ENCODE results near the gene ELMOD1.

ELMOD1 gene

DNA sequence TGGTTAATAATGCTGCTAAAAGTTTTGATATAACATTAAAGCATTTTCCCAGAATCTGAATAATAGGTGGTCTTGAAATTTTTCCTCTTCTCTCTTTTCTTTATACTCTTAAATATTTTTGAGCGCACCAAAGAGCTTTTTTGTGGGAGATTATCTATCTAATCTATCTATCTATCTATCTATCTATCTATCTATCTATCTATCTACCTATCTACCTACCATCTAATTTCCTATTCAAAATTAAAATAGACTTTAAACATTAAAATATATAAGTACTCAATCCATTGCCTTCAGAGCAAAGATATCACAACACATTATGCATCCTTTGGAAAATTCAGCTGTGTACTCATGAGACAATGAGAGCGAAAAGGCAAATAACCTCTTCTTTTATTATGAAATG is 55.8 kb downstream of the ELMOD1 start:
- no peak for DNase-seq (ENCODE audit: low spot score)

DNA sequence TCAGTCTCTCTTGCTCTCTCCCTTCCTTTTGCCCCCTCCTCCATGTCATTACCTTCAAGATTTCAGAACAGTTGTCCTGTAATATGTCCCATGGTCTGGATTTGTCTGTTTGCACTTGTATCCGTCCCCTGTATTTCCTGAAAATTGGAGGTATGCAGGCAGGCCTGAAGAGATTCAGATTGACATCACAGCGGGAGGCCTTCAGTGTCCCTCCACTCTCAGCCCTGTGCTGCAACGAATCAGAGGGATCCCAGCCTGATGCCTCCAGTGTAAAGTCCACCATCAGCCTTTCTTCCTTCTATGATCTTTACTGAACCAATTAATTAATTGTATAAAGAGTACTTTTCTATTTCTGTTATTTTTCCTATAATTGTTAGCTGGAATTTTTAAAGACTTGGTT is 57.3 kb downstream of the ELMOD1 start:
- DNase-seq (ENCODE audit: low spot score) = no peak

DNA sequence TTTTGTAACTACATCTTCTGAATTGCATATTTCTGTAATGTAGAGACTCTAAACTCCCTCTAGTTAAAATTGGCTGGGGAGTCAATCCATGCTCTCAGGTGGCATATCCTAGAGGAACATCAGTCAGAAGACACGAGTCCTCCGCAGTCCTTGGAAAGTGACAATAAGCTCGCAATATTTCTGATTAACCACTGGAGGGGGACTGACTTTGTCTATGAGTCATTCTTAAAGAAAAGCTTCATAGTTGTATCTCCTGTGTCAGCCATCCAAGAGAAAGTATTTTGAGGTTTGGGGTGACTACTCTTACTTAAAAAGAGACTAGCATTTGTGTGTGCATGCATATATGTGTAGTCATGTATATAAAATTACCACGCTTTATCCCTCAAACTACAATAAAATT is 60.7 kb downstream of the ELMOD1 start:
- DNase-seq (ENCODE audit: low spot score) = no peak

DNA sequence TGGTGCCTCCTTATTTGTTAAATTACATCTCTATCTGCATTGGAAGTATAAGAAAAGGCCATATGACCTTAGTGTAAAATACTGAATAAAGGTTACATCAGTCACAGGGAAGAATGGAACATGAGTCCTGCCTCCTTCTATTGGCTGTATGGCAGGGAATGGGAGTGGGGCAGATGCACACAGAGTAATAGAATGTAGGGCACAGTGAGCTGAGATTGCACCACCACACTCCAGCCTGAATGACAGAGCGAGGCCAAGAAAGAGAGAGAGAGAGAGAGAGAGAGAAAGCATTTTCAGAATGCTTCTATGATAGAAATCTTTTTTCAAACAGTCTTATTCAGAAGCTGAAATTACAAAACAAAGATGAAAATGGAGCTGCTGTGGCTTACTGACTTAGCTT is 62.1 kb downstream of the ELMOD1 start:
- DNase-seq (ENCODE audit: low spot score) = no peak

DNA sequence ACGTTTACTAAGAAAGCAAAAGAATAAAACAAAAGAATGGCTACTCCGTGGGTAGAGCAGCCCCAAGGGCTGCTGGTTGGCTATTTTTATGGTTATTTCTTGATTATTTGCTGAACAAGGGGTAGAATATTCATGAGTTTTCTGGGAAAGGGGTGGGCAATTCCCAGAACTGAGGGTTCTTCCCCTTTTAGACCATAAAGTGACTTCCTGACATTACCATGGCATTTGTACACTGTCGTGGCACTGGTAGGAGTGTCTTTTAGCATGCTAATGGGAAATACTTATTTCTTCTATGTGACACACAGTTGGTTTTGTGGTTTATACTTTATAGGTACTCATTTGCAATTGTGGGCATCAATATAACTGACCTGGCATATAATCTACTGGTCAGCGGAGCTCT is 64.7 kb downstream of the ELMOD1 start:
- no peak for DNase-seq (ENCODE audit: low spot score)

DNA sequence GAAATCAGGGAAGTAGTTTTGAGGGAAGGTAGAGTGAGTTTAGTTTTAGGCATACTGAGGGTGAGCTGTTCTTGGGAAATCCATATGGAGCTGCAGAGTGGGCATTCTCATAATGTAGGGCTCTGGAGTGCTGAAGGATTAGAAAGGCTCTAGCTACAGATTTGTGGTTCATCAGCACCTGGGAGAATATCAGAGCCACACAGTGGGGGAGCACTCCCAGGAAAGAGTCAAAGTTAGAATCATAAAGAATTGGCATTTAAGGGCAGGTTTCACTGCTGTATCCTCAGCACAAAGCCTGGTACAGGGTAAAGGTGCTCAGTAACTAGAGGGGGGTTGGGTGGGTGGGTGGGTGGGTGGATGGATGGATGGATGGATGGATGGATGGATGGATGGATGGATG is 68.4 kb downstream of the ELMOD1 start:
- no peak for DNase-seq (ENCODE audit: low spot score)

DNA sequence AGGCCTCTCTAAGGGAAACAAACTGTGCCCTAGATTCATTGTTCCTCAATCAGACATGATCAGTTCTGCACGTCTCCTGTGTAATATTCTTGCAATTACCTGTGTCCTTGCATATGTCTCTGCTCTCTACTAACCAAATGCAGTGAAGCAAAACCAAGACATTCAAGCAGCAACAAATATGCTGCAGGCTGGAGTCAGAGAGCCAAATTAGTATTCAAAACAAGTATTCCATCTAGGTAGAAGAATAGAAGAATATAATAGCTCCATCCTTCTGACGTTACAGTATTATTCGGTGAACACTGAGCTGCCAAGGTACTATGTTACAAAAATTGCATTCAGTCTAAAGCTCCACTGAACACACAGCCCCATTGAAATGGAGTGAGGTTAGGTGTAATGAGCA is 69.1 kb downstream of the ELMOD1 start:
- DNase-seq (ENCODE audit: low spot score) = no peak

DNA sequence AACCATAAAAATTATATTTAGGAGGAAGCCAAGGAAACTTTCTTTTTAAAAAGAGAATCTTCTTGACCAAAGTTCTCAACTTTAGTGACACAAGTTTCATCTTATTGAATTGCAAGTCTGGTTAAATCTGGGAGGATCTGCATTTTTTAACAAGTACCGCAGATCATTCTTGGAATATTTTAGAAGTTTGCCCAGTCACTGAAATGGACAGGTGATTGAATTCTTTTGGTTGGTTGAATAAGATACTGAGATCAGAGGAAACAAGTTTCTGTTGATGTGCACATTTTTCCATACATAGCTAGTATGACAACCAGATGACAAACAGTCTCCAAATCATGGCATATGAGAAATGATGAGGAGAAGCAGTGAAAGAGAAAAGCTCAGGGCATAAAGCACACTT is 70.7 kb downstream of the ELMOD1 start:
- DNase-seq (ENCODE audit: low spot score) = no peak

DNA sequence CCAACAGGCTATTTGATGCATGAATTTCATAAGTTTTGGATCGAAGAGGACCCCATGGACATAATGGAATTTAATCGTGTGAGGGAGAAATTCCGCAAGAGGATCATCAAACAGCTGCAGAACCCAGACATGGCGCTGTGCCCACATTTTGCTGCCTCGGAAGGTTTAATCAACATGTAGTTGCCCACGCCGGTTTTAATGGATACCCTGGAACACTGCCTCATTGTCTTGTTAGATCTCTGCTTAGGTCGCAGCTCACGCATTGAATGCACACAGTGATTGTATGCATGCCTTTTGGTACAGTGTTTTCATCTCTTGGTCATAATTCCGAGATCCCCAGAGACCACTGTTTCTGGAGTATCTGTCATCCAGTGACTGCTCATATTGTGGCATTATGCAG is 74.1 kb downstream of the ELMOD1 start:
- no peak for DNase-seq (ENCODE audit: low spot score)

DNA sequence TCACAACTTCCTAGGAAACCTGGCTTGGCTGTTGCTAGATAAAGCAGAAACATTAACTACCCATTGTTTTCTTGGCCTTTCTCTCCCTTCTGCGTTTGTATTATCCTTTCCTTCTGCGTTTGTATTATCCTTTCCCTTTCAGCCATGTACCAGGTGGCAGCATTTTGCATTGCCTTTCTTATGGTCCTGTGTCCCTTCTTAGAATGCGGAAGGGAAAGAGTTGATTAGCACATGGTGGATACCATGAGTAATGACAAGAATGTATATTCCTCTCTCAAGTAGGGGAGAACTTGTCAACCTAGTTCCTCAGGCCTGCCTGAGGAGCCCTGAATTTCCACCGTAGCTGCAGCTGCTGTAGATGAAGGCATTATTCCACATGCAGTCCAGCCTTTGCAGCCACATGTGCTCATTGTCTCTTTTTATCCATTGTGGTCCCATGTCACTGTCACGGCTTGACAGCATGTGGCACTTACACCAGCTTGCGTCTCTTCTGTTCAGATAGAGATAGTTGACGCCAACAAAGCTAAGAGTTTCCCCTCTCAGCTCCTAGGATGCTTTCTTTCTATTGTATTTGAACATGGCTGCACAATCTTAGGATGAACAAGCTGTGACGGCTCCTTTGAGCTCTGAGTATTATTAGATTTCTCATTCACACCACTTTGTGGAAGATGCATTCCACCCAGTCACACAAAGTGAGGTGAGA is 76.1 kb downstream of the ELMOD1 start:
- DNase-seq (ENCODE audit: low spot score) = no peak

DNA sequence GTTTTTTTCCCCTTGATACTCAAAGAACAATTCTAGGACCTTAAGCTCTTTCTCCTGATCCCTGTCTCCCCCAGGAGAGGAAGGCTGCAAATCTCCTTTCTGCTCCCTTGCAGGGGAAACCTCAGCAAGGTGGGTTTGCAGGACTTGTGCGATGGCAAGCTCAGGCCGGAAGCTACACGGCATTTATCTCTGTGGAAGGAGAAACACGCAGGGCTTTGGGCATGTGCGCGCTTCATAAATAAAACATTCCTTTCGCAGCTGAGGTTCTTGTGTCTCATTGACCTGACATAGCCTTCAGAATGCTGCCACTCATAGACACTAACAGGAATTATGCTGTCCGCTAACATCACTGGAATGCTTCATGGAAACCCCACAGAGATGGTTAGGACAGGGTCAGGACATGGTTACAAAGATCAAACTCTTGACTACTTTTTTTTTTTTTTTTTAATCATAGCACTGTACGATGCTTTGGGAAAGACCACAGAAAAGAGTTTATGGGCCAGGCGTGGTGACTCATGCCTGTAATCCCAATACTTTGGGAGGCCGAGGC is 78.3 kb downstream of the ELMOD1 start:
- no peak for DNase-seq (ENCODE audit: low spot score)

DNA sequence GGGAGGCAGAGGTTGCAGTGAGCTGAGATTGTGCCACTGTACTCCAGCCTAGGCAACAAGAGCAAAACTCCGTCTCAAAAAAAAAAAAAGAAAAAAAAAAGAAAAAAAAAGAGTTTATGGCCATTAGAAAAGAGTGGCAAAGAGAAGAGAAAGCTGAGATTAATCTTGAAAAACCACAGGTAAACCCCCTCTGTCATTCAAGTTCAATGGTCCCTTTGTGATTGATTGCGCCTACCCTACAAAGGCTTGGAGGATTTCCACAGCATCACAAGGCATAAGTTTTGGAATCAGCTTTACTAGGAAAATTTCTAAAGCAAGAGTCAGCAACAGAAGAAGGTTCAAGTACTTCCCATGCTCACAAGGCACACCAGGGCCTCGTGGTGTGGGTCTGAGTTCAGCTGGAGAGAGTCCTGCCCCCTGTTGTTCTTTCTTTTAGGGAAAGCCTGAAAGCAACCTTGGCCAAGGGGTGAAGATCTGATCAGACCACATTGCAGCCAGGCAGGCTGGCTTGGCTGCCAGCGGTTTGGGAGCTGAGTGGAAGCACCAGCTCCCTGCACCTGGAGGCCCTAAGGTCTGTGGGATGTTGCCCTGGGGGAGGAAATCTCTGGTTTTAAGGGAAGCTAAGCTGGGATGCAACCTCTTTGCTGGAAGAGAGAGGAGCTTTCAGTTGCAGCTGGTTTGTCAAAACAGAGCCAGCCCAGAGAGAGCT is 79.1 kb downstream of the ELMOD1 start:
- DNase-seq (ENCODE audit: low spot score) = no peak

DNA sequence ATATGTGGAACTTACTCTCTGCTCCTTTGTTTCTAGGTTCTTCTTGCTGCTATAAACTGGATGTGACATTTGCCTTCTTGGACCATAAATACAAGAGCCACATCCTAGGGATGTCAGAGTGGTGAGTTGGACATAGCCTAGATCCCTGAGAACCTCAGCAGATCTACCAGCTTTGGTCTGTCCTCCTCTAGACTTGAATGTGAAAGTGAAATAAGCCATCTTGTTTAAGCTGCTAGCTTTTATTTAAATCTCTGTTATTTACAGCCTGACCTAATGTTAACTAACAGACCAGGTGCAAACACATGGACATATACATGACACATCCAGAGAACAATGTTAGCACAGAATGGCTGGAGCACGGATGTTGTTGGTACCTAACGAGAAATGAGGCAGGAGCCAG is 85.0 kb downstream of the ELMOD1 start:
- no peak for DNase-seq (ENCODE audit: low spot score)

DNA sequence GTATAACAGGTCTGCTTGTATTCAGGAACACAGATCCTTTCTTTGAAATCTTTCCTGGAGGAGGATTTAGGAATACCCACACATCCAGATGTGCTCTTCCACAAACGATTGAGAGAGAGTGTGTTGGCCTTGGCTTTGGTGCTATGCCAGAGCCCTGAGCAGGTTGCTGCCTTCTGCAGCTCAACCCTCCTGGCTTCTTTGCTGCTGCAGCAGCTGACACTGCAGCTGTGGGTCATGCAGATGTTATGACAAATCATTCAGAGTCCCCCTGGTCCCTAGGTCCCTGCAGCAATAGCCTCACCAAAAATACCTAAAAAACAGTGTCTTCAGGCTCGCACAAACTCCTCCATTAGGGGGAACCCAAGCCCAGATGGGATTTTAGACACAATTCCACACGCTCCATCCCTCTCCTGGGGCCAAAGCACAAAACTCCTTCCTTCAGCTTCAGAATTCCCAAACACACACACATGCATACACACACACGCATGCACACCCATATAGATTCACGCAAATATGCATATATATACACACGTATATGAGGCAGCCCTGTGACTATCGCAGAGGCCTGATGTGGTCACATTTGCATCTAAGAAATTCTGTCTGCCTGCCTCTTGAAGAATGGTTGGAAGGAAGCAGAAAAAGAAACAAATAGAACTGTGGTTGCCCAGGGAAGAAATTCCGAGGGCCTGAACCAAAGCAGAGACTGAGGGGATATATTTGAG is 85.5 kb downstream of the ELMOD1 start:
- no peak for DNase-seq (ENCODE audit: low spot score)

DNA sequence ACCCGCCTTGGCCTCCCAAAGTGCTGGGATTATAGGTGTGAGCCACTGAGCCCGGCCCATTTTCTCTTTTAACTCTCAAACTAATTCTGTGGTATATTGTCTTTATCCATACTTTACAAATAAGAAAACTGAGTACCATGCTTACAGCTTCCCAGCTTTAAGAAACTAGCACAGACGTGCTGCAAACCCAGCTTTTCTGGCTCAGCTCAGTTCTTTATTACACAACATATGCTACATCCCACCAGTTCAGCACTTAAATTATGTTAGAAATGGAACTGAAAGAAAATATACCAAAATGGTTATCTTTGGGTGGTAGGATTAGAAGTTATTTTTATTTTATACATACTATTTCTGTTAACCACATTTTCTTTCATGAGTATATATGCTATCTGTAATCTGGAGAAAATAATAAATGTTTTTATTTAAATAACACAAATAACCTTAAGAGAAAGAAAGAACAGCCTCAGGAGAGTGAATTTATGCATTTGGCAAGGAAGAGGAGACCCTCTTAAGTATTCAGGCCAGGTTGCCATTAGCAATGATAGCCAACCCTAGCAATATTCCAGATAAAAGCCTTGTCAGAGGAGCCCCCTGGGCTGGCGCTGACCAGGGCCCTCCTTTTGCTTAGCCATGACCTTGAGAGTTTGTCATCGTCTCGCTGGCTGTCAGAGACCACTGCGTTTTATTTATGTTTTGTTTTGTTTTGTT is 87.1 kb downstream of the ELMOD1 start:
- no peak for DNase-seq (ENCODE audit: low spot score)

DNA sequence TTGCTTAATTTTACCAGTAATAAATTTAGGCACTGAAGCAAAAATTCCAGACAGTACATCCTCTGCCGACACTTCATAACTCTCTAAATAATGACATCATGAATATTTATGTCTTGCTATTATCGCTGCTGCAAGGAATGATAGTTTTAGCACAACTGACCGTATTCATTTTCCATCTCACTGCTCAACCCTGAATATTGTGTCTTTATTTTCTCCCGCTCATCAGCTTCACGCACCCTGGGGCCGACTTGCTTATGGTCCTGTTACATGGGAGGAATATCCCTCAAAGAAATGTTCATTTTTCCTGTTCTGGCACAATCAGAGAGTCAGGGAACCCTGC is 87.7 kb downstream of the ELMOD1 start:
- DNase-seq (ENCODE audit: low spot score) = no peak

DNA sequence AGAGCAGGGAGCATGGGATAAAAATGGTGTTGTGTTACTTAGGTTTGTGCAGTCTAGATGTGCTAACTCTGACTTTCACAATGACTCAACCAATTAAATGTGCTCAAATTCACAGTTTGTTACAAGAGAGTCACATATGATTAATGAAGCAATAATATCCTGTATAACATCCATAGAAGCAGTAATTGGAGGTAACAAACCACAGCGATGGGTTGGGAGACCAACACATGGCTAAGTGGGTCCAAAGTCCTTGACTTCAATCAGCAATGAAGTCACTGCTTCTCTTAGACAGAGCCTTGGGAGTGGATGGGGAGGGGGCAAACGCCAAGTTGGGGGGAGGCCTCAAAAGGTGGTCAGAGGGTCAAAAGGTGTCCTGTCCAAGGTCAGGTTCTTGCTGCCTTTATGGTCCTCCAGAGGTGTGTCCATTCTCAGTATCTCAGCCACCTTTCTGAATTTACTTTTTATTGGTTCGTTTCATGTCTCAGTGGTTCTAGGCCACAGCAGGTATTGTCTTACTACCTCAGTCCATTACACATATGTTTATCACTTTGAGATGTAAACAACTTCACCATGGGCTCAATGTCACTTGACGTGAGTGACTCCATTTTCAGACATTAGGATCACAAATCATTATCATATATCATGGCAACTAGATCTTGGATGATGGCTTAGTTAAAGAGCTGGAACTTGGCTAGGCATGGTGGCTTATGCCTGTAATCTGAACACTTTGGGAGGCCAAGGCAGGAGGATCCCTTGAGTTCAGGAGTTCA is 88.5 kb downstream of the ELMOD1 start:
- no peak for DNase-seq (ENCODE audit: low spot score)

DNA sequence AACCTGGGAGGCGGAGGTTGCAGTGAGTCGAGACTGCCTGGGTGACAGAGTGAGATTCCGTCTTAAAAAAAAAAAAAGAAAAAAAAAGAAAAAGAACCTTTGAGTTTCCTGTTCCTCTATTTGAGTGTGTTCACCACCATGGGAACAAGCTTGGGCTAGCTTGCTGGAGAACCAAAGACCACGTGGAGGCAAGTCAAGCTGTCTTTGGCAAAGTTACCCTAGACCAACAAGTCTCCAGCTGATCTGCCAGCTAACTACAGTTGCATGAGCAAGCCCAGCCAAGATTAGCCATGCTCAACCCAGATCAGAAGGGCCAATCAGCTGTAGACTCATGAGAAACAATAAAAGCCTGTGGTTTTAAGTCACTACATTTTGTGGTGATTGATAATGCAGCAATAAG is 91.2 kb downstream of the ELMOD1 start:
- no peak for DNase-seq (ENCODE audit: low spot score)

DNA sequence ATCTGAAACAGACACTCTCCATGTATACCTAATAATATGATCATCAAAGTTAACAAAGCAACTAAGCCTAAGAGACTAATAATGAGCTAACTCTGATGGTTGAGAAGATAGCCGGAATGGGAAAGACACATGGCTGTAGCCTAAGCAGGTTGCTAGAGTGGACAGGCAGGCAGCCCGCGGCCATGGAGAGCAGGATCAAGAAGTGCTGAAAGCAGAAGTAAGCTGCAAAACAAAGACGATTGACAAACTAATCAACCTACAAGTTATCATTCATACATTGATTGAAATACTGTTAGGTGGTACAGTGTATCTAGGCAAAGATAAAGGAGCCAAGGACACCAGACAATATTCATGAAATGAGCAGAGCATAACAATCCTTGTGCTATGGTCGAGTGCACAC is 91.6 kb downstream of the ELMOD1 start:
- DNase-seq (ENCODE audit: low spot score) = no peak

DNA sequence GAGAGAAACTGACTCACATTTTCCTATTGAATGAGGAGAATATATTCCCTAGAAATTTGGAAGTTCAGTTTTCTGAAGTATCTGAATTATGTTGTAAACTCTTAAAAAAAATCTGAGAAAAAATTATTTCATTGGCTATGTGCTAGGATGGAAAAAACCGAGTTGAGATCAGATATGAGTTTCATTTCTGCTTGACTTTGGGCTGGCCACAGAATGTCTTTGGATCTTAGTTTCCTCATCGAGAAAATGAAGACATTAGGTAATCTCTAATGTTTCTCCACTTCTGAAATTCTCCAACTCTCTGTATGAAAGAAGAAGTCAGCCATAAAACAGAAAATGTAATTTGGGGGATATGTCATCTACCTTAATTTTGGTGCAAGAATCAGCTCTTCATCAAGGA is 92.1 kb downstream of the ELMOD1 start:
- no peak for DNase-seq (ENCODE audit: low spot score)

DNA sequence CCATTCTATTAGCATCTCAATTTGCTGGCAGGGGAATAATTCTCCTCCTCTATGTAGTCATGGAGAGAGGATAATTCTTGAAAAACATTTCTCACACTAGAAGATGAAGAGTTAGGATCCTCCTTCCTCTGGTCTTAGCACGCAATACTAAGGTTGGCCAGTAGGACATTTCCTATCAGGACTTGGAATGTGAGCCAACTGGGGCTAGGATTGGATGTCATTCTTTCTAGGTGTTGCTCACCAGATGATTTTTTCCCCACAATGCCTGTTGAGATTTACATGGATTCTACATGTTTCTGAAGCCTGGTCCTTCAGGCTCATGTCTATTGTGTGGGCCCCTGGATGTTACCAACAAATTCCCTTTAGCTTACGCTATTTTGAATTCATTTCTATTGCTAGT is 92.9 kb downstream of the ELMOD1 start:
- DNase-seq (ENCODE audit: low spot score) = peak; percentile 19

All from HuH-7 (cell line).